ENCODE measurements around the gene ATP13A1.

GRCh38 chr19:19602136-19602712 lies 61.3 kb downstream of the ATP13A1 start:
- TF ChIP-seq CTCF (IDR thresholded peaks at IDR 0.05; ENCODE audit: low read length) (no peak), EZH2 (IDR thresholded peaks at IDR 0.05; ENCODE audit: borderline replicate concordance, low read length) (no peak)

All from OCI-LY1 (cell line).